Natural killer cell (primary cell): Measurements from ENCODE around the gene DNAAF3. TPM values are rescaled to one million over a fixed set of nuclear protein-coding genes. Genes with fewer than 3 reads are reported as not detected.

ENCODE experiments used
- ATAC-seq, 3 donors: fragments of 150-1000 bp in 2 of 3; fragments of 200-7000 bp in 1 of 3; cut with Tn5 transposase; 1 replicate in 1 of 3; 2 replicates in 2 of 3; pipeline ENCODE4 v1.10.0; 2021; ENCODE audit warnings: mild to moderate bottlenecking in 2 of 3, moderate library complexity in 2 of 3
- DNase-seq, 2 donors: peaks; one replicate each; pipeline versions ENCODE4 v3.0.0 to v3.0.0-alpha.2; 2013 to 2021; ENCODE audit warnings: mixed read lengths in 1 of 2
- H3K27ac ChIP-seq: one replicate; pipeline ENCODE4 v1.5.1; 2013; ENCODE audit warnings: mild to moderate bottlenecking, low read length
- H3K27me3 ChIP-seq: one replicate; pipeline ENCODE4 v1.6.1; 2013; ENCODE audit warnings: low read length; ENCODE audit not compliant: control insufficient read depth, insufficient read depth
- H3K36me3 ChIP-seq: one replicate; pipeline ENCODE4 v1.6.1; 2013; ENCODE audit warnings: low read length; ENCODE audit not compliant: control insufficient read depth, insufficient read depth
- H3K4me1 ChIP-seq: one replicate; pipeline ENCODE4 v1.6.1; 2013; ENCODE audit warnings: low read length; ENCODE audit not compliant: control insufficient read depth, insufficient read depth
- H3K4me3 ChIP-seq: one replicate; pipeline ENCODE4 v1.5.1; 2013; ENCODE audit warnings: low read length
- H3K9me3 ChIP-seq: one replicate; pipeline ENCODE4 v1.6.1; 2013; ENCODE audit warnings: low read length; ENCODE audit not compliant: control insufficient read depth, insufficient read depth
- H3K27ac Mint-ChIP-seq, 2 donors: one replicate each; pipeline ENCODE4 v1.8.0; 2022; ENCODE audit warnings: mild to moderate bottlenecking in 2 of 2, mixed read lengths in 2 of 2, moderate library complexity in 1 of 2
- H3K27me3 Mint-ChIP-seq, 2 donors: one replicate each; pipeline ENCODE4 v1.8.0; 2022; ENCODE audit warnings: low read depth in 2 of 2, mixed read lengths in 2 of 2
- H3K36me3 Mint-ChIP-seq: one replicate; pipeline ENCODE4 v1.8.0; 2022; ENCODE audit warnings: mixed read lengths
- H3K4me1 Mint-ChIP-seq, 2 donors: one replicate each; pipeline ENCODE4 v1.8.0; 2022; ENCODE audit warnings: mixed read lengths in 2 of 2
- H3K4me3 Mint-ChIP-seq: one replicate; pipeline ENCODE4 v1.8.0; 2022; ENCODE audit warnings: mild to moderate bottlenecking, moderate library complexity, mixed read lengths
- H3K9me3 Mint-ChIP-seq, 2 donors: one replicate each; pipeline ENCODE4 v1.8.0; 2022; ENCODE audit warnings: mixed read lengths in 2 of 2
- CTCF ChIP-seq: fragments of 200-600 bp; IDR thresholded peaks from one replicate; pipeline ENCODE4 v1.8.0; 2022; ENCODE audit warnings: antibody characterized with exemption
- WGBS: methylation state at CpG from one replicate; pipeline ENCODE4 v1.1.7; 2013; ENCODE audit warnings: missing lambda C conversion rate; ENCODE audit not compliant: insufficient coverage; 5-methylcytosine and 5-hydroxymethylcytosine counted together
- intact Hi-C: fragments of 100-400 bp; cut with micrococcal nuclease; formaldehyde crosslinking; loops from one replicate; pipeline ENCODE4 v1.14.2; 2022
- total RNA-seq, 4 donors: library from RNA; stranded (reverse); fragments of 120-200 nt in 1 of 4; gene quantifications; one replicate each; pipeline versions ENCODE4 v1.2.3 to v1.2.4, GENCODE V29; 2013 to 2022

The DNAAF3 gene
- total RNA-seq, 3 donors from 2014 or later (not counting 1 experiment from before 2014, with no cell fraction given): not detected

GRCh38 chr19:55132453-55133129 lies 33.8 kb downstream of the DNAAF3 start:
- 61% methylated on average over 14 of the region's 14 CpGs for WGBS
- Histone ChIP-seq H3K27ac (no peak overlapping the region), H3K4me1 (no peaks in the 10 kb centered on the region), H3K27me3 (peaks cover 5% of the 10 kb centered on the region), H3K36me3 (no peaks in the 10 kb centered on the region), H3K4me3 (no peak overlapping the region), H3K9me3 (no peaks in the 10 kb centered on the region)
- peaks cover 3 to 29% of the 10 kb centered on the region in 2 donors for H3K27me3 Mint-ChIP-seq
- no peak overlapping the region for H3K4me3 Mint-ChIP-seq
- no peaks in the 10 kb centered on the region for H3K9me3 Mint-ChIP-seq
- TF ChIP-seq CTCF: no peak
- H3K36me3 Mint-ChIP-seq: no peaks in the 10 kb centered on the region
- ATAC-seq: no peak
- H3K4me1 Mint-ChIP-seq: no peaks in the 10 kb centered on the region
- DNase-seq: no peak
- no peak overlapping the region for H3K27ac Mint-ChIP-seq
- intact Hi-C loops: no loop called here

- no peaks in the 10 kb centered on the region for H3K4me1 ChIP-seq
- H3K36me3 Mint-ChIP-seq: no peaks in the 10 kb centered on the region
- no peaks in the 10 kb centered on the region for H3K9me3 ChIP-seq
- no peak overlapping the region for H3K27ac ChIP-seq
- ATAC-seq (no peak), DNase-seq (no peak)
- TF ChIP-seq CTCF: no peak
- 94% methylated on average over 16 of the region's 16 CpGs for WGBS
- intact Hi-C loops: no loop called here
- H3K4me3 ChIP-seq: no peak overlapping the region
- H3K9me3 Mint-ChIP-seq: no peaks in the 10 kb centered on the region
- H3K36me3 ChIP-seq: no peaks in the 10 kb centered on the region
- no peak overlapping the region for H3K4me3 Mint-ChIP-seq
- H3K27me3 Mint-ChIP-seq: peaks cover 14 to 38% of the 10 kb centered on the region in 2 donors
- H3K27me3 ChIP-seq: peaks cover 5% of the 10 kb centered on the region
- no peak overlapping the region for H3K27ac Mint-ChIP-seq
- no peaks in the 10 kb centered on the region for H3K4me1 Mint-ChIP-seq
These were observed 35.0 kb downstream of the DNAAF3 start for GRCh38 chr19:55131421-55131820.

GRCh38 chr19:55119053-55119452 lies 47.4 kb downstream of the DNAAF3 start:
- Histone ChIP-seq H3K36me3 (no peaks in the 10 kb centered on the region), H3K4me1 (peaks cover 39% of the 10 kb centered on the region), H3K27me3 (no peaks in the 10 kb centered on the region), H3K9me3 (no peaks in the 10 kb centered on the region), H3K4me3 (no peak overlapping the region), H3K27ac (no peak overlapping the region)
- H3K27me3 Mint-ChIP-seq: peaks cover 13 to 18% of the 10 kb centered on the region in 2 donors
- WGBS: 78% methylated on average over 14 of the region's 14 CpGs
- peak overlapping the region; percentile 18 for H3K4me3 Mint-ChIP-seq
- H3K9me3 Mint-ChIP-seq: no peaks in the 10 kb centered on the region
- no peak for TF ChIP-seq CTCF
- H3K27ac Mint-ChIP-seq: no peak overlapping the region
- H3K4me1 Mint-ChIP-seq: peaks cover 36 to 44% of the 10 kb centered on the region in 2 donors
- DNase-seq (peak in 1 of 2 donors; percentile 53), ATAC-seq (no peak)
- intact Hi-C loops: loop anchor here (5.0 kb wide), 1 partner anchor 37 kb away; no protein-coding TSS in a partner anchor
- no peaks in the 10 kb centered on the region for H3K36me3 Mint-ChIP-seq
